ENCODE results near the gene ZPBP2.
A peak's percentile ranks its signal among the peaks of the same experiment; 100 is the strongest.
"Not testable (repeated sequence)": the region's sequence is repeated elsewhere in the genome, so short reads cannot be mapped to it uniquely, and the experiment has no call there.

ZPBP2 gene, protein sequence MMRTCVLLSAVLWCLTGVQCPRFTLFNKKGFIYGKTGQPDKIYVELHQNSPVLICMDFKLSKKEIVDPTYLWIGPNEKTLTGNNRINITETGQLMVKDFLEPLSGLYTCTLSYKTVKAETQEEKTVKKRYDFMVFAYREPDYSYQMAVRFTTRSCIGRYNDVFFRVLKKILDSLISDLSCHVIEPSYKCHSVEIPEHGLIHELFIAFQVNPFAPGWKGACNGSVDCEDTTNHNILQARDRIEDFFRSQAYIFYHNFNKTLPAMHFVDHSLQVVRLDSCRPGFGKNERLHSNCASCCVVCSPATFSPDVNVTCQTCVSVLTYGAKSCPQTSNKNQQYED

DNA sequence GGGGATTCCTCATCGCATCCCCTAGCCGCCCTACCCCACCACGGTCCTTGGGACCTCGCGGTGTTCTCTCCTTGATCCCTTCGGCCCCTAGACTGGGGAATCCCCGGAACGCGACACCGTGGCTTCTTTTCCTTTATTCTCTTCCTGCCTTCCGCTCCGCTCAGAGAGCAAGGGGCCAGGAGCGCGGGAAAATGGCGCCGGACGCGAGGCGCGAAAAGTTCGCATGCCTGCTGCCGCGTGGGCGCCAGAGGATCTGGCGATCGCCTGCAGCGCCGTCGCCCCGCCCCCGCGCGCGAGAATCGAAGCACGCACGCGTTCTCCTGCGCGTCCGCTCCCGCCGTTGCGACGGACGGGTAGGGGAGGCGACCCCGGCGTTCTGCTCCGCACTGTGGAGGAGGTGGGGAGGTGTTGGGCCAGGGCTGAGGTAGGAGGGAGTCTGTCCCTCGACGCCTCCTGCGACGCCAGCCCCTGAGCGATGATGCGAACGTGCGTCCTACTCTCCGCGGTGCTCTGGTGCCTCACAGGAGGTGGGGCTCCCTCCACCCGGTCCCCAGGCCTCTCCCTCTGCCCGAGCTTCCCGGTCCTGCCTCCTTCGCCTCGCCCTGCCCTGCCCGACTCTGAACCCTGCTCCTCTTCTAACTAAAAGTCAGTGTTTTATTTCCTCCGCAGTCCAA lies at the start of gene ZPBP2:
Gene ZPBP2 (plus strand): TSS at position 323 of the 674 bp plus-strand sequence. CDS start 153 bp downstream, at position 476.
- DNase-seq (ENCODE audit: extremely low read depth in 1 of 2, low read depth in 1 of 2) = peak in 1 of 2 donors; percentile 24

DNA sequence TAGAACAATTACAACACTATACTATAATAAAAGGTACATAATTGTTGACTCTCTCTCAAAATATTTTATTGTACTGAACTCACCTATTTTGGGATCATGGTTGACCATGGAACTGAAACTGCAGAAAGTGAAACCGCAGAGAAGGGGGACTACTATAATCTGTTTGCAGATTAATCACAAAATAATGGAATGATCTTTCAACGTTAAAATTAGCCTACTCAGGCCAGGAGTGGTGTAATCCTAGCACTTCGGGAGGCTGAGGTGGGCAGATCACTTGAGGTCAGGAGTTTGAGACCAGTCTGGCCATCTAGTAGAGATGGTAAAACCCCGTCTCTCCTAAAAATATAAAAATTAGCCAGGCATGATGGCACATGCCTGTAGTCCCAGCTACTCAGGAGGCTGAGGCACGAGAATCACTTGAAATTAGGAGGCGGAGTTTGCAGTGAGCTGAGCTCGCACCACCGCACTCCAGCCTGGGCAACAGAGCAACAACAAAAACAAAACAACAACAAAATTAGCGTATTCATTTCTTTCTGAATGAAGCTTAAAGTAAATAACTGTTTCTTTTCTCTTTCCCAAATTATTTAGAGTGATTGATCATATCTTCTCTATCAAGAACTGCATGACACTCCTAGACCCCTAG lies 49.5 kb upstream of the ZPBP2 start:
- DNase-seq (ENCODE audit: extremely low read depth in 1 of 2, low read depth in 1 of 2) = no peak

DNA sequence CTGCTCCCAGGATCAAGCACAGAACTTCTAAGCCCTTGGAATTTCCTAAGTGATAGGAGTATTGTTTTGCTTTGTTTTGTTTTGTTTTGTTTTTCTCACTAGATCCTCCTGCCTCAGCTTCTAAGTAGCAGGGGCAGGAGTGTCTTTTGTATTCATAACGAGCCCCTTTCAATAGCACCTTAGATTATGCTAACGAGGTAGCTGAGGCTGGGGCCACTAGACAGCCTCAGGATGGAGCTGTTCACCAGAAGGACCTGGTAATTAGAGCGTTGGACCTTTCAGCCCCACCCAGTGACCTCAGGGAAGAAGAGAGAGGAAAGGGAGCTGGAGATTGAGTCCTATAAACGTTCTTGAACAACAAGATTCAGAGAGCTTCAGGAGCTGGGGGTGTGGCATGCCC lies 47.5 kb upstream of the ZPBP2 start:
- no peak for DNase-seq (ENCODE audit: extremely low read depth in 1 of 2, low read depth in 1 of 2)

DNA sequence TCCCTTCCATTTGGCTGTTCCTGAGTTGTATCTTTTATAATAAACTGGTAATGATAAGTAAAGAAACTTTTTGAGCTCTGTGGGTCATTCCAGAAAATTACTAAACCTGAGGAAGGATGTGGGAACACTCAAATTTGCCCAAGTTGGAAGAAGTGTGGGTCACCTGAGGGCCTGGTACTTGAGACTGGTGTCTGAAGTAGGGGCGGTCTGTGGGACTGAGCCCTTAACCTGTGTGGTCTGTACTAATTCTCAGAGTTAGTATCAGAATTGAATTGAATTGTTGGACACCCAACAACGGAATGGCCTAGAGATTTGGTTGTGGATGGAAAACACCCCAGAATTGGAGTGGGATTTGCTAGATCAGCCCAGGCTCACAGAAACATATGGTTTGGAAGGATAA lies 47.0 kb upstream of the ZPBP2 start:
- DNase-seq (ENCODE audit: extremely low read depth in 1 of 2, low read depth in 1 of 2) = no peak

DNA sequence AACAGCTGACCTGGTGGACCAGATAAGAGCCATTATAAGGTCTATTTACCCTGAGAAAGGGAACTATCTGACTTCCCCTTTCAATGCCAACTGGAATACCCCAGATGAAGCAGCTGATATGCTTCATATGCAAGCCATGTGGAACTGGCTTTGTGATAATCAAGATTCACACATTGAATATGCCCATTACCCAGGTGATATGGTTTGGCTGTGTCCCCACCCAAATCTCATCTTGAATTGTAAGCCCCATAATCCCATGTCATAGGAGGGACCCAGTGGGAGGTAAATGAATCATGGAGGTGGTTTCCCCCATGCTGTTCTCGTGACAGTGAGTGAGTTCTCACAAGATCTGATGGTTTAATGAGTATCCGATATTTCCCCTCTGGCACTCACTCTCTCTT lies 46.0 kb upstream of the ZPBP2 start:
- DNase-seq (ENCODE audit: extremely low read depth in 1 of 2, low read depth in 1 of 2) = no peak

DNA sequence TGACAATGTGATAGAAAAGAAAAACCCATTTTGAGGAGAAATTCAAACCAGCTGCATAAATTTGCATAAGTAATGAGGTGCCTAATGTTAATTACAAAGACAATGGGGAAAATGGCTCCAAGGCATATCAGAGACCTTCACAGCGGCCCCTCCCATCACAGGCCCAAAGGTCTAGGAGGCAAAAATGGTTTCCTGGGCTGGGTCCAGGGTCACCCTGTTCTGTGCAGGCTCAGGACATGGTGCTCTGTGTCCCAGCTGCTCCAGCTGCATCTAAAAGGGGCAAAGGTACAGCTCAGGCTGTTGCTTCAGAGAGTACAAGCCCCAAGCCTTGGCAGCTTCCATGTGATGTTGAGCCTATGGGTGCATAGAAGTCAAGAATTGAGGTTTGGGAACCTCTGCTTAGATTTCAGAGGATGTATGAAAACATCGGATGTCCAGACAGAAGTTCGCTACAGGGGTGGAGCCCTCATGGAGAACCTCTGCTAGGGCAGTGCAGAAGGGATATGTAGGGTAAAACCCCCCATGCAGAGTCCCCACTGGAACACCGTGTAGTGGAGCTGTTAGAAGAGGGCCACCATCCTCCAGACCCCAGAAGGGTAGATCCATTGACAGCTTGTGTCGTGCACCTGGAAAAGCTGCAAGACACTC lies 44.5 kb upstream of the ZPBP2 start:
- DNase-seq (ENCODE audit: extremely low read depth in 1 of 2, low read depth in 1 of 2) = no peak

DNA sequence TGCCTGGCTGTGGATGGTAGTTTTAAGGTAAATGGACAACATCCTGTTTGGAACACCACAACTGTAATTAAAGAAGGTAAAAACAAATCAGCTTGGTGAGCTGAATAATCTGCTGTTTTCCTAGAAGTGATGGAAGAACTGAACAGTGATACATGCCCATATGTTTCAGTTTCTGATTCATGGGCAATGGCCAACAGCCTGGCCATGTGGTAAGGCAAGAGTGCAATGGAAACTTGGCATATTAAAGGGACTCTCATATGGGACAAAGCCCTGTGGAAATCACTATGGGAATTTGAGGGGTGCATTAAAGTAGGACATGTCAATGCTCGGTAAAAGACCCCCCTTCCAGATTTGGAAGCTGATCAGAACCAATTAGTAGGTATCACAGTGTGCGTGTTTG lies 41.7 kb upstream of the ZPBP2 start:
- no peak for DNase-seq (ENCODE audit: extremely low read depth in 1 of 2, low read depth in 1 of 2)

DNA sequence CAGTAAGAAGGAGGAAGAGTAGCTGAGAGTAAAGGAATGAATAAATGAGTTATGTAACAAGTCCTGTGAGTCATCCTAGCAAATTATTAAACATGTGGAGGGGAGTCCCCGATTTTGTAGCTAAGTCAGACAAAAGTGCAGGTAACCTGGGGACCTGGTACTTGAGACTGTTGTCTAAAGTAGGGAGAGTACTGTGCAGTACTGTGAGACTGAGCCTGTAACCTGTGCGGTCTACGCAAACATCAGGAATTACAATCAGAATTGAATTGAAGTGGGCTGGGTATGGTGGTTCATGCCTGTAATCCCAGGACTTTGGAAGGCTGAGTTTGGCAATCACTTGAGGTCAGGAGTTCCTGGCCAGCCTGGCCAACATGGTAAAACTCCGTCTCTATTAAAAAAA lies 39.6 kb upstream of the ZPBP2 start:
- DNase-seq (ENCODE audit: extremely low read depth in 1 of 2, low read depth in 1 of 2) = no peak

DNA sequence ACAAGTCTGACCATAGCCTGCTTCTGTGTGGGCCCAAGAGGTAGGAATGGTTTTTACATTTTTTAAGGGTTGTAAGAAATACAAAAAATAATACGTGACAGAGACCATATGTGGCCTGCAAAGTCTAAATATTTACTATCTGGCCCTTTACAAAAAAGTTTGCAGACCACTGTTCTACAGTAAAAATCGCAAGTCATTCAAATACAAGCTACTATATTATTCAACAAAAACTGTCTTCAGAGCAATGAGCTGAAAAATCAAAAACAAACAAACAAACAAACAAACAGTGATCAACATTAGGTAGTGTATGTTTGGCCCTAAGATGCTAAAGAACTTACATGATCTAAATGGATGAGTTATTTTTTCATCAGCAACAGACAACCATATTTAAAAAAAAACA lies 36.4 kb upstream of the ZPBP2 start:
- DNase-seq (ENCODE audit: extremely low read depth in 1 of 2, low read depth in 1 of 2) = no peak

DNA sequence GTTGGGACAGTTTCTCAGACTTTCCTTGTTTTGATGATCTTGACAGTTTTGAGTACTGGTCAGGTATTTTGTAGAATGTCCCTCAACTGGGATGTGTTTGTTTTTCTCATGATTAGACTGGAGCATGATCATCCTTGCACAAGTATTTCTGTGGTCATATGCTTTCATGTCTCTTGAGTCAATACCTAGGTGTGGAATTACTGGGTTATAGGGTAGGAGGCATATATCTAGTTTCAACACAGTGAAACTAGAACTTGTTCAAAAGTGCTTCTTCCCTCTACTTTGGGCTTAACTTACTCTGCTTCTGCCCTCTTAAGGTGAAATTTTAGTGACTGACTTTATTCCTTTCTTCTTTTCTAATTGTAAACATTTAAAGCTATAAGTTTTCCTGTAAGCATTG lies 34.0 kb upstream of the ZPBP2 start:
- no peak for DNase-seq (ENCODE audit: extremely low read depth in 1 of 2, low read depth in 1 of 2)

DNA sequence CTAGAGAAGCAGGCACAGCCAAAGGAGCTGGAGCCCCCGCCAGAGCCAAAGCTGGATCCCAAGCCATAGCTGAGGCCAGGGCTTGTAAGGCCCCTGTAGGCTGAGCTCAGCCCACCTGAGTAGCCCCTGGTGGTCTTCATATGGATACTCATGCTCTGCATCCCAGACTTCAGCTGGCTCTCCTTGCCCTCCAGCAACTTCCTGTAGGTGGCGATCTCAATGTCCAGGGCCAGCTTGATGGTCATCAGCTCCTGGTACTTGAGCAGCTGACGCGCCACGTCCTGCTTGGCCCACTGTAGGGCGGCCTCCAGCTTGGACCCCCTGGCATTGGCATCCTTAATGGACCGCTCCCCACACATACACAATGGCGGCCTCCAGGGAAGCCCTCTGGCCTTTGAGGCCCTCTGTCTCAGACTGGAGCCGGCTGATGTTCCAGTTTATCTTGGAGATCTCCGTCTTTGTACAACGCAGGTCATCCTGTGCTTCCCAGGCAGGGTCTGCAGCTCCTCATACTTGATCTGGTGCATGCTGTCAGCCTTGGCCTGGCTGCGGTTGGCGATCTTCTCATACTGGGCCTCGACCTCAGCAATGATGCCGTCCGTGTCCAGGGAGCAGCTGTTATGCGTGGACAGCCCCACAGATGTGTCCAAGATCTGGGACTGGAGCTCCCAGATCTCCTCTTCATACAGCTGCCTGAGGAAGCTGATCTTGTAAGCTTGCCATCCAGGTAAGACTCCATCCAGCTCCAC lies 32.8 kb upstream of the ZPBP2 start:
- no peak for DNase-seq (ENCODE audit: extremely low read depth in 1 of 2, low read depth in 1 of 2)

DNA sequence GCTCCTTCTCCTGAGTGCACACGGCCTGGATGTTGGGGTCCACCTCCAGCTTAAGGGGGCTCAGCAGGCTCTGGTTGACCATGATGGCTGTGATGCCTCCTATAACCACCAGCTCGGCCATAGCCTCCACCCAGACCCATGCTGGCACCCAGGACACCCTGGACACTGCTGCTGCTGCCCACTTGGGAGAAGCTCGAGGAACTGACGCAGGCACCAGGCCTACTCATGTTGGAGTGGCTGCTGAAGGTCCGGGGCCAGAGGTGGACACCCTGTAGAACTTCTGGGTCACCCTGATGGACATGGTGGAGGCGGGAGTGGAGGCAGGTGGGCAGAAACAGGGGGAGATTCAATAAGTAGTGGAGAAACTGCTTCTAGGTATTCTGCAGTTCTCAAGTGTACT lies 31.9 kb upstream of the ZPBP2 start:
- DNase-seq (ENCODE audit: extremely low read depth in 1 of 2, low read depth in 1 of 2) = no peak

DNA sequence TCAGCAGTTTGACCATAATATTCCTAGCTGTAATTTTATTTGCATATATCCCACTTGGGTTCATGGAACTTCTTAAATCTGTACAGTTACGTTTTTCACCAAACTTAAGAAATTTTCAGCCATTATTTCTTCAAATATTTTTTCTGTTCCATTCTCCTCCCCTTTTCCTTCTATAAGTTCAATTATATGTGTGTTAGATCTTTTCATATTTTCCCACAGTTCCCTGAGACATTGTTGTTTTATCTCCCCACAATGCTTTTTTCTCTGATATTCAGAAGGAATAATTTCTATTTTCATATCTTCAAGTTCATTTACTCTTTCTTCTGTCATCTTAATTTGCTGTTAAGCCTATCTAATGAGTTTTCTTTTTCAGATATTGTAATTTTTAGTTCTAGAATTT lies 29.9 kb upstream of the ZPBP2 start:
- no peak for DNase-seq (ENCODE audit: extremely low read depth in 1 of 2, low read depth in 1 of 2)

DNA sequence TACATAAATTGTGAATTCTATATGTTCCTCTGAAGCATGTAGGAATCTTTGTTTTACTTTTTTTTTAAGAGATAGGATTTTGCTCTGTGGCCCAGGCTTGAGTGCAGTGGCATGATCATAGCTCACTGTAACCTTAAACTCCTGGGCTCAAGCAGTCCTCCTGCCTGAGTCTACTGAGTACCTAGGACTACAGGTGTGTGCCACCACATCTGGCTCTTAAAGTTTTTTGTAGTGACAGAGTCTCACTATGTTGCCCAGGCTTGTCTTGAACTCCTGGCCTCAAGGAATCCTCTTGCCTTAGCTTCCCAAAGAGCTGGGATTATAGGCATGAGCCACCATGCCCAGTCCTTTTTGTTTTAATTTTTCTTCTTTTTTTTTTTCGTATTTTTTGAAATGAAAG lies 29.2 kb upstream of the ZPBP2 start:
- no peak for DNase-seq (ENCODE audit: extremely low read depth in 1 of 2, low read depth in 1 of 2)

DNA sequence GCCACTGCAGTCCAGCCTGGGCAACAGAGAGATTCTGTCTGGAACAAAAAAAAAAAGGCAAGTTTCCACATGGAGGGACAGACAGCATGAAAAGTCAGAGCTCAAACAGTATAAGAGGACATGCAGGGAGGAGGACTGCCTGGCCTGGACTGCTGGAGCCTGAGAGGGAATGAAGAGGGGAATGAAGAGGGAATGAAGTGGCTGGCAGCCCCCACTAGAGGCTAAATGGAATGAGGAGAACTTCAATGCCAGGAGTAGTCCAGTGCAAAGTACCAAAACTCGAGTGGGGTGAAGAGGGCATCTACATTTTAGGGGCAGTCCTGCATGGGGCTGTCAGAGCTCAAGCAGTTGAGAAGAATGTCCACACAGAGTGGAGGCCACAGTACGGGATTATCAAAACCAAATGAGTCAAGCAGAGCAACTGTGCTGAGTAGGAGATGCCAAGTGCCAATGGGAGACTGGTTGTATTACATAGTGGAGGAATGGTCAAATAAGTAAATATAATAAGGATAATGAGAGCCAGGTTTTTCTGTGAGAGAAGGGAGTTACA lies 26.8 kb upstream of the ZPBP2 start:
- DNase-seq (ENCODE audit: extremely low read depth in 1 of 2, low read depth in 1 of 2) = no peak

DNA sequence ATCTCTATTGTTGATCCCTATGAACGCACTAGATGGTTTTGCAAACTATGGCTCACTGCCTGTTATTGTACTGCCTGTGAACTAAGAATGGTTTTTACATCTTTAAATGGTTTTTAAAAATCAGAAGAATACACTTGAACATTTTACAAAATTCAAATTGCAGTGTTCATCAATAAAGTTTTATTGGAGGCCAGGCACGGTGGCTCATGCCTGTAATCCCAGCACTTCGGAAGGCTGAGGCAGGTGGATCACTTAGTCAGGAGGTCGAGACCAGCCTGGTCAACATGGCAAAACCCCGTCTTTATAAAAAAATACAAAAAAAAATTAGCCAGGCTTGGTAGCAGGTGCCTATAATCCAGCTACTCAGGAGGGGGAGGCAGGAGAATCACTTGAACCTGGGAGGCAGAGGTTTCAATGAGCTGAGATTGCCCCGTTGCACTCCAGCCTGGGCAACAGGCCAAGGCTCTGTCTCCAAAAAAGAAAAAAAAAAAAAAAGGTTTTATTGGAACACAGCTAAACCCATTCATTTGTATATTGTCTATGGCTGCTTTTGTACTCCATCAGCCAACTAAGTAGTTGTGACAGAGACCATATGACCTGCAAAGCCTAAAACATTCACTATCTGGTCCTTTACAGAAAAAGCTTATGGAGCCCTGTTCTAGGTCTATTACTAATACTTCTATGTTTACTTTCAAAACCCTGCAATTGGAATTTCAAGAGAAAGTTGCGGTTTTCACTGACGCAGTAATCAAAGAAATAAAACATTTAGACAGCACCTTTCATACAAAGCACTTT lies 22.8 kb upstream of the ZPBP2 start:
- DNase-seq (ENCODE audit: extremely low read depth in 1 of 2, low read depth in 1 of 2) = no peak

DNA sequence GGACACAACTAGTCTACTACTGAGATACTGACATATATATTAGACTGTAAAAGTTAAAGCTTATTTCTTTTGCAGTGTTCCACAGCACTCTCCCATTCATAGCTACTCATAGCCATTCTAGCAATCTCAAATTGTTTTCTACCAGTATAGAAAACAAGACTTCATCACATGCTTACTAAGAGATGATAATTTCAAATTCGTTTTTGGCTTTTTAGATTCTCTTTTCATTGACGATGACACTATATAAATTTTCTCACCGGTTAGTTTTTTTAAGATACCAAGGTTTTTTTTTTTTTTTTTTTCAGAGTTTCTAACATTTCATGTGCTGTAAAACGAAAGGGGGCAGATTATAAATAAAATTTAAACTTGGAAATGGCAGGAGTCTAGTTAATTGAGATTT lies 21.8 kb upstream of the ZPBP2 start:
- DNase-seq (ENCODE audit: extremely low read depth in 1 of 2, low read depth in 1 of 2) = no peak

DNA sequence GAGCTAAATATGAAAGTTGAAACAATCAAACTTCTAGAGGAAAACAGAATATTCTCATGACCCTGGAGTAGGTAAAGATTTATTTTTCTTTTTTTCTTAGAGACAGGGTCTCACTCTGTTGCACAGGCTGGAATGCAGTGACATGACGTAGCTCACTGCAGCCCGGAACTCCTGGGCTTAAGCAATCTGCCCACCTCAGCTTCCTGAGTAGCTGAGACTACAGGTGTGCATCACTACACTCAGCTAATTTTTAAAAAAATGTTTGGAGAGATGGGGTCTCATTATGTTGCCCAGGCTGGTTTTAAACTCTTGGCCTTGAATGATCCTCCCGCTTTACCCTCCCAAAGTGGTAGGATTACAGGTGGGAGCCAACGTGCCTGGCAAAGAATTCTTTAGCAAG lies 19.4 kb upstream of the ZPBP2 start:
- DNase-seq (ENCODE audit: extremely low read depth in 1 of 2, low read depth in 1 of 2) = no peak

DNA sequence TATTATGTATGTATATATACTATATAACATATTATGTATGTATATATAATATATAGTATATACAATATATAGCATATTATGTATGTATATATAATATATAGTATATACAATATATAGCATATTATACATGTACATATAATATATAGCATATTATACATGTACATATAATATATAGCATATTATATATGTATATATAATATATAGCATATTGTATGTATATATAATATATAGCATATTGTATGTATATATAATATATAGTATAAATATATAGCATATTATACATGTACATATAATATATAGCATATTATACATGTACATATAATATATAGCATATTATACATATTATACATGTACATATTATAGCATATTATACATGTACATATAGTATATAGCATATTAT lies 17.8 kb upstream of the ZPBP2 start:
- DNase-seq (ENCODE audit: extremely low read depth in 1 of 2, low read depth in 1 of 2) = not testable (repeated sequence)

DNA sequence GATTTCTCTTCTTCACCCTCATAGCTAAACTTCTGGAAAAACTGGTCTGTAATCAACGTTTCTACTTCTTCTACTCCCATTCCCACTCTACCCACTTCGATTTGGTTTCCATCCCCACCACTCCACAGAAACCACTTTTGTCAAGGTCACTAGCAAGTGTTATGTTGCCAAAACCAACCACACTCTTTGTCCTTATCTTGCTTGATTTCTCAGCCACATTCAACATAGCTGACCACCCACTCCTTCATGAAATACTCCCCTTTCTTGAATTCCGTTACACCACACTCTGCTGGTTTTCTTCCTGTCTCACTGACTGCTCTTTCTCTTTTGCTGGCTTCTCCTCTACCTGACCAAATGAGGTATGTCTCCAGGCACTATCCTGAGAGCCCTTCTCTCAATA lies 15.8 kb upstream of the ZPBP2 start:
- DNase-seq (ENCODE audit: extremely low read depth in 1 of 2, low read depth in 1 of 2) = no peak
